HepG2 (cell line): ENCODE data around the gene GDE1. TPM values are rescaled to one million over a fixed set of nuclear protein-coding genes. Genes with fewer than 3 reads are reported as not detected.
A peak's percentile ranks its signal among the peaks of the same experiment; 100 is the strongest.

Experiments used
- ATF4 ChIP-seq, 2 experiments: fragments of 450-650 bp in 1 of 2; sonication (generic) in 1 of 2; formaldehyde crosslinking; IDR thresholded peaks; 2 replicates each; pipeline versions ENCODE4 v1.5.0 to v1.8.0; 2020 to 2022; ENCODE audit warnings: mild to moderate bottlenecking in 1 of 2, missing genetic modification reagents in 1 of 2
- ATF7 ChIP-seq, 2 experiments: fragments of 450-650 bp in 1 of 2; sonication (generic) in 1 of 2; formaldehyde crosslinking in 1 of 2; IDR thresholded peaks; 2 replicates each; pipeline versions ENCODE4 v1.4.0 to v1.6.1; 2016 to 2020; ENCODE audit warnings: antibody characterized with exemption in 1 of 2, mild to moderate bottlenecking in 1 of 2, missing genetic modification reagents in 1 of 2
- BHLHE40 ChIP-seq: IDR thresholded peaks from 2 replicates; pipeline ENCODE4 v1.6.1; 2011; ENCODE audit warnings: low read length, improper control_type of control experiment
- CEBPB ChIP-seq: IDR thresholded peaks from 2 replicates; pipeline ENCODE4 v1.6.1; 2011; ENCODE audit warnings: low read depth, low read length, improper control_type of control experiment, borderline replicate concordance
- GATAD2A ChIP-seq: IDR thresholded peaks from 2 replicates; pipeline ENCODE4 v1.6.1; 2016
- JUNB ChIP-seq: sonication (generic); formaldehyde crosslinking; IDR thresholded peaks from 2 replicates; pipeline ENCODE4 v1.8.0; 2022; ENCODE audit warnings: missing genetic modification reagents, mild to moderate bottlenecking, borderline replicate concordance
- KAT7 ChIP-seq: IDR thresholded peaks from 2 replicates; pipeline ENCODE4 v1.6.1; 2018; ENCODE audit warnings: borderline replicate concordance, missing compliant biosample characterization
- KLF12 ChIP-seq: sonication (generic); formaldehyde crosslinking; IDR thresholded peaks from 2 replicates; pipeline ENCODE4 v1.4.0; 2020; ENCODE audit warnings: missing genetic modification reagents, borderline replicate concordance
- RBAK ChIP-seq: sonication (generic); formaldehyde crosslinking; IDR thresholded peaks from 2 replicates; pipeline ENCODE4 v1.5.1; 2020; ENCODE audit warnings: mild to moderate bottlenecking, missing genetic modification reagents
- SMYD3 ChIP-seq: sonication (generic); formaldehyde crosslinking; IDR thresholded peaks from 2 replicates; pipeline ENCODE4 v1.8.1; 2023; ENCODE audit warnings: mild to moderate bottlenecking, missing genetic modification reagents
- THAP11 ChIP-seq: IDR thresholded peaks from 2 replicates; pipeline ENCODE4 v1.6.1; 2016; ENCODE audit warnings: missing biosample characterization, missing genetic modification reagents
- ZNF138 ChIP-seq: sonication (generic); formaldehyde crosslinking; IDR thresholded peaks from 2 replicates; pipeline ENCODE4 v1.5.0; 2020; ENCODE audit warnings: mild to moderate bottlenecking, low read depth, missing genetic modification reagents
- ZNF318 ChIP-seq: sonication (generic); formaldehyde crosslinking; IDR thresholded peaks from 2 replicates; pipeline ENCODE4 v1.4.0; 2020; ENCODE audit warnings: mild to moderate bottlenecking, missing genetic modification reagents
- polyA plus RNA-seq, 8 experiments: library from polyadenylated mRNA; depleted of rRNA in 3 of 8; stranded (reverse) in 7 of 8; unstranded in 1 of 8; fragments of >200 nt; fragmentation: Illumina TruSeq in 4 of 8; extraction: Trizol in 4 of 8; gene quantifications; 2 replicates each; pipeline versions ENCODE4 v1.2.1 to v1.2.3, GENCODE V29; 2011 to 2016; ENCODE audit warnings: low read depth in 4 of 8, missing spikeins in 1 of 8, mixed read lengths in 1 of 8; ENCODE audit not compliant: insufficient read depth in 1 of 8
- total RNA-seq, 5 experiments: library from RNA; depleted of rRNA; stranded (reverse); fragments of >200 nt; fragmentation: Illumina TruSeq; extraction: Trizol; gene quantifications; 2 replicates each; pipeline ENCODE4 v1.2.3, GENCODE V29; 2016; ENCODE audit warnings: low read depth in 1 of 5

GDE1 gene
- total and polyA plus RNA-seq, 2 of the 13 experiments (the other 11 are each of a cell fraction or from before 2014, with no cell fraction given), result 35.9 to 59.0 TPM

- TF ChIP-seq ZNF318 (CRISPR knock-in tag), result no peak
- TF ChIP-seq CEBPB, result peak; percentile 82
- peak; percentile 17; the same call in 1 of the 2 replicates for TF ChIP-seq THAP11 (CRISPR knock-in tag)
- no peak for TF ChIP-seq RBAK
- 0 out of 2 replicates have a peak, but pooled peaks have one; percentile 7 for TF ChIP-seq GATAD2A (CRISPR knock-in tag)
- no peak for TF ChIP-seq JUNB (CRISPR knock-in tag)
- TF ChIP-seq BHLHE40, result no peak
- TF ChIP-seq ATF7 (IDR thresholded peaks at IDR 0.05), result peak; percentile 60; the same call in 1 of the 2 replicates
- TF ChIP-seq ATF7 (CRISPR knock-in tag; IDR thresholded peaks at IDR 0.05), result no peak
- TF ChIP-seq ZNF138, result no peak
- 0 out of 2 replicates have a peak, but pooled peaks have one; percentile 20 for TF ChIP-seq KAT7
- no peak for TF ChIP-seq SMYD3 (CRISPR knock-in tag)
- no peak for TF ChIP-seq KLF12 (CRISPR knock-in tag)
- 0 out of 4 replicates have a peak, but pooled peaks of 1 of the 2 experiments have one; percentile 45 for TF ChIP-seq ATF4 (CRISPR knock-in tag; IDR thresholded peaks at IDR 0.05)
Observed at GRCh38 chr16:19540241-19540970, 18.5 kb upstream of the GDE1 start (continued).
